Gastrocnemius medialis (tissue), 4 donors: ENCODE results near the gene NEK8. TPM values are rescaled to one million over a fixed set of nuclear protein-coding genes. Genes with fewer than 3 reads are reported as not detected.

Source experiments
- ATAC-seq, 2 donors: fragments of 150-250 bp; one replicate each; pipeline ENCODE4 v1.9.1; 2016
- DNase-seq, 2 donors: peaks; one replicate each; pipeline ENCODE4 v3.0.0-alpha.2; 2019
- H3K27ac ChIP-seq, 4 donors: fragments of 200-600 bp; sonication (generic); 1 replicate in 1 of 4; 2 replicates in 3 of 4; pipeline ENCODE4 v1.5.1; 2016 to 2018; ENCODE audit warnings: mild to moderate bottlenecking in 2 of 4, moderate library complexity in 1 of 4
- H3K27me3 ChIP-seq, 3 donors: fragments of 200-600 bp; sonication (generic) in 2 of 3; 1 replicate in 1 of 3; 2 replicates in 2 of 3; pipeline versions ENCODE4 v1.5.1 to v1.6.0; 2016 to 2019; ENCODE audit warnings: mild to moderate bottlenecking in 1 of 3, moderate library complexity in 1 of 3
- H3K36me3 ChIP-seq, 2 donors: fragments of 200-600 bp; sonication (generic) in 1 of 2; one replicate each; pipeline ENCODE4 v1.5.1; 2017 to 2018
- H3K4me1 ChIP-seq, 2 donors: fragments of 200-600 bp; sonication (generic) in 1 of 2; one replicate each; pipeline ENCODE4 v1.5.1; 2016 to 2017; ENCODE audit warnings: mild to moderate bottlenecking in 2 of 2
- H3K4me3 ChIP-seq, 4 donors: fragments of 200-600 bp; sonication (generic) in 3 of 4; 1 replicate in 1 of 4; 2 replicates in 3 of 4; pipeline ENCODE4 v1.5.1; 2016 to 2019; ENCODE audit warnings: mild to moderate bottlenecking in 2 of 4
- H3K9me3 ChIP-seq, 3 donors: fragments of 200-600 bp; sonication (generic) in 2 of 3; 1 replicate in 1 of 3; 2 replicates in 2 of 3; pipeline ENCODE4 v1.5.1; 2016 to 2019
- POLR2A ChIP-seq, 2 donors: fragments of 450-650 bp; IDR thresholded peaks; one replicate each; pipeline ENCODE4 v1.6.1; 2017; ENCODE audit warnings: antibody characterized with exemption in 2 of 2, mild to moderate bottlenecking in 2 of 2, moderate library complexity in 2 of 2
- in situ Hi-C, 4 donors: fragments of 200-750 bp; cut with MboI; loops; one replicate each; pipeline versions ENCODE4 v1.15.0 to v1.8.0; 2017; ENCODE audit warnings: low sequenced_read_pairs in 4 of 4
- intact Hi-C: fragments of 100-400 bp; cut with DNase I; formaldehyde crosslinking; loops from one replicate; pipeline ENCODE4 v1.15.1; 2023; ENCODE audit warnings: low total_unique reads
- total RNA-seq, 4 donors: library from RNA; depleted of rRNA; stranded (reverse); fragments of >200 nt; gene quantifications; one replicate each; pipeline versions ENCODE4 v1.1.0 to v1.2.3, GENCODE V29; 2016
- TF ChIP-seq, protein P1 (sequence below), 5 experiments: fragments of 450-650 bp in 3 of 5; fragments of 200-600 bp in 2 of 5; sonication (generic) in 2 of 5; IDR thresholded peaks in 4 of 5; conservative IDR thresholded peaks in 1 of 5; 1 replicate in 4 of 5; 2 replicates in 1 of 5; pipeline ENCODE4 v1.5.1; 2016 to 2019; ENCODE audit warnings: antibody characterized with exemption in 5 of 5, mild to moderate bottlenecking in 3 of 5, moderate library complexity in 3 of 5

The NEK8 gene
- total RNA-seq, 4 donors from 2014 or later, result 1.3 to 8.1 (median 1.9) TPM

DNA sequence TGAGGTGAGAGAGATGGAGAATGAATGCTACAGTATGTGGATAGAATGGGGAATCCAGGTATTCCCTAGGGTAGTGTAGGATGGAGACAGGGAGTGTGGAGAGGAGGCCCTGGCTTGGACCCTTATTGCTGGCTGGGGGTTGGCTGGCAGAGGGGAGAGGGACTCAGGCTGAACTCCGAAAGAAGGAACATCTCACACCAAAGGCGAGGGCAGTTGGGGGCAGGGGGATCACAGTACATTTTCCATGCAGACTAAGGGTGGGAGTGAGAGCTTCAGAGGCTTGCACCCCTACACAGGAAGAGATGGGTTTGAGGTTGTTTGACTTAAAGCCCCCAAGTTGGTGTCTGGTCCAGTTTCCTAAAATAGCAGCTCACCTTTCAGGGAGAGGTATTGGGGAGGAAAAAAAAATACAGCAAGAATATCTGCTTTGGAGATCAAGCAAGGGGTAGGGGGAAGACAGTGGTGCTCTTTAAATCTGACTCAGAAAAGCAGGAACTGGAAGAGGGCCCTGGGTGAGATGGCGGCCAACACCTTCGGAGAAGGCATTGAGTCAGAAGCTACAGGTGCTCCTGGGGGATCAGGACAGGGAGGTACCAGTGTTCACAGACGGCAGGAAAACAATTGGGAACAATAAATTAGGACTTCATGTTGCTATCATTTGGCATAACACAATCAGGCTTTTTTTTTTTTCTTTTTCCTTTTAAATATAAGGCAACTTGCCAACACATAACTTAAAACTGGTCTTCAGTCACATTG, 27.6 kb downstream of the NEK8 start:
- Histone ChIP-seq H3K9me3 (no peaks in the 10 kb centered on the region), H3K27me3 (no peaks in the 10 kb centered on the region), H3K36me3 (peaks cover 0 to 24% of the 10 kb centered on the region in 2 donors), H3K4me1 (peaks cover 0 to 6% of the 10 kb centered on the region in 2 donors), H3K4me3 (no peak overlapping the region), H3K27ac (no peak overlapping the region)
- intact Hi-C loops (no loop called here), in situ Hi-C loops (loop anchor here in 1 of 4 donors (25.0 kb wide), 1 partner anchor 106 kb away; the partner anchor contains the start of gene ERAL1)
- TF ChIP-seq POLR2A (IDR thresholded peaks at IDR 0.05), result no peak
- TF ChIP-seq, protein P1, sequence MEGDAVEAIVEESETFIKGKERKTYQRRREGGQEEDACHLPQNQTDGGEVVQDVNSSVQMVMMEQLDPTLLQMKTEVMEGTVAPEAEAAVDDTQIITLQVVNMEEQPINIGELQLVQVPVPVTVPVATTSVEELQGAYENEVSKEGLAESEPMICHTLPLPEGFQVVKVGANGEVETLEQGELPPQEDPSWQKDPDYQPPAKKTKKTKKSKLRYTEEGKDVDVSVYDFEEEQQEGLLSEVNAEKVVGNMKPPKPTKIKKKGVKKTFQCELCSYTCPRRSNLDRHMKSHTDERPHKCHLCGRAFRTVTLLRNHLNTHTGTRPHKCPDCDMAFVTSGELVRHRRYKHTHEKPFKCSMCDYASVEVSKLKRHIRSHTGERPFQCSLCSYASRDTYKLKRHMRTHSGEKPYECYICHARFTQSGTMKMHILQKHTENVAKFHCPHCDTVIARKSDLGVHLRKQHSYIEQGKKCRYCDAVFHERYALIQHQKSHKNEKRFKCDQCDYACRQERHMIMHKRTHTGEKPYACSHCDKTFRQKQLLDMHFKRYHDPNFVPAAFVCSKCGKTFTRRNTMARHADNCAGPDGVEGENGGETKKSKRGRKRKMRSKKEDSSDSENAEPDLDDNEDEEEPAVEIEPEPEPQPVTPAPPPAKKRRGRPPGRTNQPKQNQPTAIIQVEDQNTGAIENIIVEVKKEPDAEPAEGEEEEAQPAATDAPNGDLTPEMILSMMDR (IDR thresholded peaks at IDR 0.05 in 4 of 5, conservative IDR thresholded peaks at IDR 0.05 in 1 of 5), result no peak
- DNase-seq (no peak), ATAC-seq (no peak)

DNA sequence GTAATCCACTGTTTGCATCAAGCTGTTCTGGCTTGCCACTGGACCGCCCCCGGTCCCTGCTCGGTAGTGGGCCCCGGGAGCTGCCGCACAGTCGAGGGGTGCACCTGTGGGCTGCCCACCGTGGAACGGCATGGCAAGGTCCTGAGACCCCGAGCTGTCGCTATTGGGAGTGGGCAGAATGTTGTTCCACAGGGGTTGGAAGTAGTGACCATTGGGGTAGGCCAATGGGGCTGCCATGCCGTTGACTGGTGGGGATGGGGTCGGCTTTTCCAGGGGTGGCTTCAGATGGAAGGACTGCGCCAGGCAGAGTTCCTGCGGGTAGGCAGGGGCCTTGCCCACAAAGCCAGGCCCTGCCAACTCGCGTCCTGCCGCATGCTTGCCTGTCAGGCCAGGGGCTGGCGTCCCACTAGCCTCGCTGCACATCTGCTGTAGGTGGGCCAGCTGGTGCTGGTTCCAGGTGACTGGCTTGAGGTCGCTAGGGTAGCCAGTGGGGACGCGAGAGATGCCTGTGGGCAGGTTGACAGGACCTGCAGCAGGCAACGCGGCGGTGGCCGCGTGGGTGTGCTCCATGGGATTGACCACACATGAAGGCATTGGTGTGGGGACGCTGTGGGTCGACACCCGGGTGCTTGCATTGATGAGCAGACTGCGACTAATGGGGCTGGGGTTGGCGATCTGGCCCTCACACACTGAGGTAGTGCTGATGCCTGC, 30.0 kb downstream of the NEK8 start:
- no peak overlapping the region for H3K4me3 ChIP-seq
- in situ Hi-C loops, result loop anchor here in 1 of 4 donors (25.0 kb wide), 1 partner anchor 104 kb away; the partner anchor contains the start of gene ERAL1
- intact Hi-C loops, result no loop called here
- no peaks in the 10 kb centered on the region for H3K9me3 ChIP-seq
- peaks cover 0 to 24% of the 10 kb centered on the region in 2 donors for H3K36me3 ChIP-seq
- no peak overlapping the region for H3K27ac ChIP-seq
- no peak for TF ChIP-seq POLR2A (IDR thresholded peaks at IDR 0.05)
- TF ChIP-seq, protein P1 (IDR thresholded peaks at IDR 0.05 in 4 of 5, conservative IDR thresholded peaks at IDR 0.05 in 1 of 5), result no peak
- ATAC-seq (no peak), DNase-seq (no peak)
- peaks cover 4 to 12% of the 10 kb centered on the region in 2 donors for H3K4me1 ChIP-seq
- no peaks in the 10 kb centered on the region for H3K27me3 ChIP-seq

DNA sequence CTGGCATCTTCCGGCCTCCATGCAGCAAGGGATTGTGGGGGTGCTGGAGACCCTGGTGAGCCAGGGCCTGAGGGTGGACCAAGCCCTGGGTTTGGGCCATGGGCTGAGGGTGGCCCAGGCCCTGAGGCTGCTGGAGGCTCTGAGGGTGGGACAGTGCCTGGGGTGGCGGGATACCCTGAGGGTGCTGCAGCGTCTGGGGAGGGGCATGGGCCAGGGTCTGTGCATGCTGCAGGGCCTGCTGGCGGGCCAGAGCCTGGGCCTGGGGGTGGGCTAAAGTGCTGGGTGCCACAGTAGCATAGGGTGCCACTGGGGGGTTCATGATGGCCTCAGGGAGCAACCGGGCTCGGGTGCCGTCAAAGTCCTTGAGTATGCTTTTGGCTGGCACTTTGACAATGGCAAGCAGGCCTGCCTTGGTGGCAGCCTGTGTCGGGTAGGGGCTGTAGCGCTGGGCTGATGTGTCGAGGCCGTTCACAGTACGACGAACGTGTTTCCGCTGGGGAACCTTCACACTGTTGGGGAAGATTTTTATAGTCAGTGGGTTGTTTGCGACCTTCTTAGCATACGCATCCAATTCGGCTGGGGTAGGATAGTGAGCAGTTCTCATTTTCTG, 30.8 kb downstream of the NEK8 start:
- intact Hi-C loops, result no loop called here
- no peak overlapping the region for H3K4me3 ChIP-seq
- no peak overlapping the region for H3K27ac ChIP-seq
- H3K36me3 ChIP-seq, result peaks cover 0 to 25% of the 10 kb centered on the region in 2 donors
- ATAC-seq, result no peak
- in situ Hi-C loops, result loop anchor here in 1 of 4 donors (25.0 kb wide), 1 partner anchor 103 kb away; the partner anchor contains the start of gene ERAL1
- peaks cover 4 to 12% of the 10 kb centered on the region in 2 donors for H3K4me1 ChIP-seq
- H3K27me3 ChIP-seq, result no peaks in the 10 kb centered on the region
- DNase-seq, result no peak
- no peak for TF ChIP-seq POLR2A (IDR thresholded peaks at IDR 0.05)
- TF ChIP-seq, protein P1 (IDR thresholded peaks at IDR 0.05 in 4 of 5, conservative IDR thresholded peaks at IDR 0.05 in 1 of 5), result no peak
- no peaks in the 10 kb centered on the region for H3K9me3 ChIP-seq

DNA sequence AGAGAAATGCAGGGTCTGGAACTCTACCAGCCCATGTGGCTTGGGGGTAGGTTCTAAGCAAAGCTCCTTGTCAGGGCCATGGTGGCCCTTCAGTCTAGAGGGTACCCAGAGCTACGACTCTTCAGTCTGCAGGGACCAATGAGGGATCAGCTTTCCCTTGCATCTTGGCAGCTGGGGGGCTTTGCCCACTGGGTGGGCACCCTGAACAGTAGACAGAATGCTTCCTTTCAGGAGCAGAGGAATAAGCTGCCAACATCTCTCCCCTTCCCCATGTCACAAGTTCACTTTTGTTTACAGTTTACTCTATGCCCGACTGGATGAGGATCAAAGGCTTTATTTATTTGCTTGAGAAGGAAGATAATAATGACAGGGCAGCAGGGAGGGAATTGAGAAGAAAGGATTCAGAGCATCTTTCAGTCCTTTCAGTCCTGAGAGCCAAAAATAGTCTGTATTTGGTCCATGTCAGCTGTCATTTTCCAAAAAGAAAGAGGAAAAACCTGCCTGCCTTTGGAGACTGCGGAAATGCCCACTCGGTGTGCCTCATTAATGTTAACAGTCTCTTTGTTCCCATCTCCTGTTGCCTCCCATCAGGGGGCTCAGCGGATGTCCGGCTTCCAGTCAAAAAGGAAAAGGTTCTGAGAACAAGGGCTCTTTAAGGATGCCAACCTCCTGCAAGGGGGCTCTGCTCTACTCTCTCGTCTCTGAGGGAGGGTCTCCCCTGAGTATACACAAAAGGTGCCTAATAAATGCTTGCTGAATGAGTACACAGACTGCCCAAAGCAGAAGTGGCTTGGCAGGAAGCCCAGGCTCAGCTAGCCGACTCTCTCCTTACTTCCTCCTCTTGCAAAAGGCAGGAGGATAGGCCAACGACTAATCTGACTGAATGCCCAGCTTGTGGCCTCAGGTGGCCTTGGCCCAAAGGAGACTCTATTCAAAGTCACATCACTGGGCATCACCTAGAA, 32.3 kb downstream of the NEK8 start:
- ATAC-seq (peak; percentile 65 to 89), DNase-seq (peak; percentile 69 to 85)
- Histone ChIP-seq H3K27me3 (no peaks in the 10 kb centered on the region), H3K27ac (peak overlapping the region in 3 of 4 donors; percentile 10 to 52 (median 35)), H3K9me3 (no peaks in the 10 kb centered on the region), H3K4me1 (peaks cover 4 to 12% of the 10 kb centered on the region in 2 donors), H3K36me3 (peaks cover 0 to 39% of the 10 kb centered on the region in 2 donors), H3K4me3 (no peak overlapping the region)
- TF ChIP-seq, protein P1 (IDR thresholded peaks at IDR 0.05 in 4 of 5, conservative IDR thresholded peaks at IDR 0.05 in 1 of 5), result no peak
- no peak for TF ChIP-seq POLR2A (IDR thresholded peaks at IDR 0.05)
- in situ Hi-C loops, result loop anchor here (5.0 to 25.0 kb wide), 6 partner anchors 64 to 154 kb away; partner anchors contain the start of genes ERAL1 (in 4 of the 4) and FLOT2 (in 1 of the 4)
- intact Hi-C loops, result loop anchor here (5.0 kb wide), 3 partner anchors 34 to 156 kb away; partner anchors contain the start of genes NEK8 and TLCD1
